ENCODE results near the gene TJP3.

DNA sequence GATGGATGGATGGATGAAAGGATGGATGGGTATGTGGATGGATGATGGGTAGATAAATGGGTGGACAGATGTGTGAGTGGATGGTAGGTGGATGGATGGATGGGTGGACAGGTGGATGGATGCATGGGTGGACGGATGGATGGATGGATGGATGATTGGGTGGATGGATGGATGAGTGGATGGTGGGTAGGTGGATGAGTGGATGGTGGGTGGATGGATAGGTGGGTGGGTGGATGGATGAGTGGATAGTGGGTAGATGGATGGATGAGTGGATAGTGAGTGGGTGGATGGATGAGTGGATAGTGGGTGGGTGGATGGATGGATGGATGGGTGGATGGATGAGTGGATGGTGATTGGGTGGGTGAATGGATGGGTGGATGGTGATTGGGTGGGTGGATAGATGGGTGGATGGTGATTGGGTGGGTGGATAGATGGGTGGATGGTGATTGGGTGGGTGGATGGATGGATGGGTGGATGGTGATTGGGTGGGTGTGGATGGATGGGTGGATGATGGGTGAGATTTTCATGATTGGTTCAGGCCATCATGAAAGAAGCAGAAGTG lies 68.4 kb downstream of the TJP3 start:
- TF ChIP-seq EZH2 (IDR thresholded peaks at IDR 0.05) (no peak), POLR2AphosphoS5 (IDR thresholded peaks at IDR 0.05; ENCODE audit: borderline replicate concordance, low read depth, low read length) (no peak), FOXP2 (optimal IDR thresholded peaks at IDR 0.05; ENCODE audit: control extremely low read depth, extremely low read length, insufficient read depth) (no peak)

Data from SK-N-MC (cell line).